HCT116 (cell line): ENCODE results near the gene FGF1.

Source experiments
- ATF3 ChIP-seq: IDR thresholded peaks from 2 replicates; pipeline ENCODE4 v1.6.1; 2012
- CTCF ChIP-seq, 3 experiments: fragments of 200-600 bp in 1 of 3; sonication (generic) in 1 of 3; IDR thresholded peaks in 2 of 3; conservative IDR thresholded peaks in 1 of 3; 2 replicates each; pipeline ENCODE4 v1.5.1; 2012 to 2017; ENCODE audit warnings: low read depth in 2 of 3, low read length in 2 of 3, antibody characterized with exemption in 1 of 3, borderline replicate concordance in 1 of 3, control low read depth in 1 of 3, mild to moderate bottlenecking in 1 of 3, mixed read lengths in 1 of 3, mixed run types in 1 of 3, moderate library complexity in 1 of 3; ENCODE audit not compliant: insufficient read depth in 1 of 3
- EGR1 ChIP-seq: IDR thresholded peaks from 2 replicates; pipeline ENCODE4 v1.6.1; 2012; ENCODE audit warnings: low read depth
- ELF1 ChIP-seq: IDR thresholded peaks from 2 replicates; pipeline ENCODE4 v1.6.1; 2012; ENCODE audit warnings: low read depth, borderline replicate concordance
- EZH2 ChIP-seq: fragments of 200-600 bp; sonication (generic); IDR thresholded peaks from 2 replicates; pipeline ENCODE4 v1.6.1; 2017; ENCODE audit warnings: antibody characterized with exemption, mixed run types
- EZH2phosphoT487 ChIP-seq: fragments of 200-600 bp; IDR thresholded peaks from 2 replicates; pipeline ENCODE4 v1.6.1; 2018; ENCODE audit warnings: antibody characterized with exemption, borderline replicate concordance
- MAX ChIP-seq: IDR thresholded peaks from 2 replicates; pipeline ENCODE4 v1.6.1; 2012
- POLR2A ChIP-seq: IDR thresholded peaks from 2 replicates; pipeline ENCODE4 v1.7.0; 2011; ENCODE audit warnings: borderline replicate concordance; ENCODE audit not compliant: insufficient read depth, insufficient read length; ENCODE audit errors: extremely low read depth
- POLR2AphosphoS5 ChIP-seq: IDR thresholded peaks from 2 replicates; pipeline ENCODE4 v1.6.1; 2011; ENCODE audit warnings: mild to moderate bottlenecking, low read depth, low read length, moderate library complexity
- RAD21 ChIP-seq: IDR thresholded peaks from 2 replicates; pipeline ENCODE4 v1.6.1; 2012; ENCODE audit warnings: low read depth, mild to moderate bottlenecking
- ZNF274 ChIP-seq: fragments of 200-500 bp; sonication (Bioruptor generic); IDR thresholded peaks from 2 replicates; pipeline ENCODE4 v1.6.1; 2014; ENCODE audit warnings: mild to moderate bottlenecking, low read depth, low read length, inconsistent platforms

GRCh38 chr5:142561486-142562097 is 124.3 kb downstream of the FGF1 start:
- TF ChIP-seq POLR2A (no peak), POLR2AphosphoS5 (no peak), ELF1 (no peak), RAD21 (no peak), CTCF (IDR thresholded peaks at IDR 0.05 in 2 of 3, conservative IDR thresholded peaks at IDR 0.05 in 1 of 3; ENCODE audit: borderline replicate concordance in 1 of 3, insufficient read depth in 1 of 3, low read depth in 2 of 3, low read length in 2 of 3) (no peak), EZH2 (no peak), ATF3 (no peak), ZNF274 (no peak), EZH2phosphoT487 (no peak), MAX (no peak), EGR1 (no peak)
